GM12801 (cell line): ENCODE data around the gene SOCS3.

Experiments
- CTCF ChIP-seq: IDR thresholded peaks from one replicate; pipeline ENCODE4 v1.5.1; 2011; ENCODE audit warnings: control low read depth; ENCODE audit not compliant: insufficient read length; ENCODE audit errors: extremely low read depth

SOCS3 gene

GRCh38 chr17:78313735-78314648, 45.9 kb downstream of the SOCS3 start:
- no peak for TF ChIP-seq CTCF

GRCh38 chr17:78307887-78308638, 51.8 kb downstream of the SOCS3 start:
- TF ChIP-seq CTCF: no peak

GRCh38 chr17:78306913-78307312, 53.0 kb downstream of the SOCS3 start:
- no peak for TF ChIP-seq CTCF
